SK-N-SH (cell line): Measurements from ENCODE around the gene PTPRD. TPM values are rescaled to one million over a fixed set of nuclear protein-coding genes. Genes with fewer than 3 reads are reported as not detected.

Experiments
- CTCF ChIA-PET: fragments of 300-600, 350-600 bp; formaldehyde crosslinking; extraction: SDS; loops from one replicate; lab custom pipeline; 2021; lab: Yijun Ruan, JAX
- POLR2A ChIA-PET: fragments of 350-600 bp; sonication (Branson Sonifier 250); formaldehyde crosslinking; extraction: SDS; loops from one replicate; lab custom pipeline; 2020; ENCODE audit warnings: antibody characterized with exemption, inconsistent platforms; lab: Yijun Ruan, JAX
- DNase-seq: peaks from one replicate; pipeline ENCODE4 v3.0.0; 2012
- H2AFZ ChIP-seq: fragments of 200-600 bp; sonication (generic); 2 replicates; pipeline ENCODE4 v1.8.1; 2016; ENCODE audit warnings: antibody characterized with exemption, mild to moderate bottlenecking, low read depth
- H3F3A ChIP-seq: fragments of 200-600 bp; sonication (generic); replicated peaks from 2 replicates; pipeline ENCODE3; 2016; ENCODE audit warnings: antibody characterized with exemption, mild to moderate bottlenecking; ENCODE audit not compliant: insufficient read depth
- H3K27ac ChIP-seq, 2 experiments: fragments of 200-500 bp in 1 of 2; fragments of 200-600 bp in 1 of 2; sonication (Bioruptor generic) in 1 of 2; sonication (generic), shearing (Covaris generic) in 1 of 2; 2 replicates each; pipeline versions ENCODE4 v1.5.1 to v1.6.1; 2014 to 2016; ENCODE audit warnings: low read depth in 2 of 2, inconsistent platforms in 1 of 2, low read length in 1 of 2, mild to moderate bottlenecking in 1 of 2, mixed read lengths in 1 of 2
- H3K27me3 ChIP-seq: fragments of 200-600 bp; sonication (generic), shearing (Covaris generic); 2 replicates; pipeline ENCODE4 v1.6.1; 2016; ENCODE audit warnings: mixed run types; ENCODE audit not compliant: insufficient read depth
- H3K36me3 ChIP-seq, 2 experiments: fragments of 200-500 bp in 1 of 2; fragments of 200-600 bp in 1 of 2; sonication (Bioruptor generic) in 1 of 2; sonication (generic) in 1 of 2; replicated peaks in 1 of 2; 2 replicates each; pipeline versions ENCODE3 to v1.5.1; 2014 to 2016; ENCODE audit warnings: low read length in 1 of 2, mild to moderate bottlenecking in 1 of 2; ENCODE audit not compliant: insufficient read depth in 2 of 2, control insufficient read depth in 1 of 2
- H3K4me1 ChIP-seq, 2 experiments: fragments of 200-500 bp in 1 of 2; fragments of 200-600 bp in 1 of 2; sonication (Bioruptor generic) in 1 of 2; sonication (generic), shearing (Covaris generic) in 1 of 2; 2 replicates each; pipeline versions ENCODE4 v1.5.1 to v1.6.1; 2014 to 2016; ENCODE audit warnings: low read depth in 1 of 2, low read length in 1 of 2, mixed run types in 1 of 2; ENCODE audit not compliant: insufficient read depth in 2 of 2, control insufficient read depth in 1 of 2
- H3K4me2 ChIP-seq: fragments of 200-600 bp; sonication (generic), shearing (Covaris generic); 2 replicates; pipeline ENCODE4 v1.6.1; 2017; ENCODE audit warnings: mixed run types
- H3K4me3 ChIP-seq, 2 experiments: fragments of 200-500 bp in 1 of 2; fragments of 200-600 bp in 1 of 2; sonication (Bioruptor generic) in 1 of 2; sonication (generic), shearing (Covaris generic) in 1 of 2; 2 replicates each; pipeline versions ENCODE4 v1.5.1 to v1.8.1; 2014 to 2016; ENCODE audit warnings: low read depth in 2 of 2, inconsistent platforms in 1 of 2, low read length in 1 of 2, mild to moderate bottlenecking in 1 of 2, mixed read lengths in 1 of 2, moderate library complexity in 1 of 2
- H3K79me2 ChIP-seq: fragments of 200-600 bp; sonication (generic); 2 replicates; pipeline ENCODE4 v1.8.1; 2017; ENCODE audit warnings: mild to moderate bottlenecking; ENCODE audit not compliant: insufficient read depth
- H3K9ac ChIP-seq: fragments of 200-600 bp; sonication (generic); 2 replicates; pipeline ENCODE4 v1.6.1; 2017; ENCODE audit warnings: mixed run types
- H3K9me2 ChIP-seq: fragments of 200-600 bp; sonication (generic); 2 replicates; pipeline ENCODE4 v1.6.1; 2017; ENCODE audit warnings: mixed run types
- H3K9me3 ChIP-seq: fragments of 200-600 bp; sonication (generic); 2 replicates; pipeline ENCODE4 v1.6.1; 2017; ENCODE audit warnings: mixed run types, mild to moderate bottlenecking, moderate library complexity
- H4K20me1 ChIP-seq: fragments of 200-600 bp; sonication (generic); 2 replicates; pipeline ENCODE4 v1.6.1; 2017; ENCODE audit warnings: mild to moderate bottlenecking, mixed run types; ENCODE audit not compliant: insufficient read depth
- ELF1 ChIP-seq: IDR thresholded peaks from 2 replicates; pipeline ENCODE4 v1.4.0; 2012
- FOXM1 ChIP-seq: IDR thresholded peaks from 2 replicates; pipeline ENCODE4 v1.4.0; 2012; ENCODE audit warnings: low read depth, mild to moderate bottlenecking
- JUND ChIP-seq: IDR thresholded peaks from 2 replicates; pipeline ENCODE4 v1.4.0; 2012
- MEF2A ChIP-seq: IDR thresholded peaks from 2 replicates; pipeline ENCODE4 v1.4.0; 2012; ENCODE audit warnings: low read depth, borderline replicate concordance
- NFIC ChIP-seq: IDR thresholded peaks from 2 replicates; pipeline ENCODE4 v1.4.0; 2012; ENCODE audit warnings: borderline replicate concordance
- RAD21 ChIP-seq: IDR thresholded peaks from 2 replicates; pipeline ENCODE4 v1.6.1; 2012; ENCODE audit warnings: mild to moderate bottlenecking, low read length
- RCOR1 ChIP-seq: fragments of 150-350 bp; IDR thresholded peaks from 2 replicates; pipeline ENCODE4 v1.6.1; 2017; ENCODE audit warnings: antibody characterized with exemption, low read length
- SMC3 ChIP-seq: IDR thresholded peaks from 2 replicates; pipeline ENCODE4 v1.6.1; 2012; ENCODE audit warnings: low read depth, low read length, improper control_type of control experiment
- YY1 ChIP-seq: IDR thresholded peaks from 2 replicates; pipeline ENCODE4 v1.4.0; 2012; ENCODE audit warnings: low read depth, mild to moderate bottlenecking
- WGBS: methylation state at CpG from one replicate; pipeline ENCODE4 v1.1.6; 2017; ENCODE audit warnings: low lambda C conversion rate; 5-methylcytosine and 5-hydroxymethylcytosine counted together
- polyA plus RNA-seq, 3 experiments: library from polyadenylated mRNA; depleted of rRNA; stranded (reverse); fragments of >200 nt; gene quantifications; 2 replicates each; pipeline ENCODE4 v1.2.3, GENCODE V29; 2012
- TF ChIP-seq, protein P1 (sequence below): IDR thresholded peaks from 2 replicates; pipeline ENCODE4 v1.4.0; 2012; ENCODE audit warnings: low read depth, borderline replicate concordance
- TF ChIP-seq, protein P2 (sequence below): fragments of 150-350 bp; IDR thresholded peaks from 2 replicates; pipeline ENCODE4 v1.6.1; 2017; ENCODE audit warnings: antibody characterized with exemption, low read length, low read depth, borderline replicate concordance
- TF ChIP-seq, protein P3 (sequence below): IDR thresholded peaks from 2 replicates; pipeline ENCODE4 v1.4.0; 2012; ENCODE audit warnings: low read depth, borderline replicate concordance
- TF ChIP-seq, protein P4 (sequence below): IDR thresholded peaks from 2 replicates; pipeline ENCODE4 v1.4.0; 2012; ENCODE audit warnings: low read depth

The PTPRD gene
- polyA plus RNA-seq, 1 of the 3 experiments (the other 2 are of a cell fraction) = 0.15 TPM

DNA sequence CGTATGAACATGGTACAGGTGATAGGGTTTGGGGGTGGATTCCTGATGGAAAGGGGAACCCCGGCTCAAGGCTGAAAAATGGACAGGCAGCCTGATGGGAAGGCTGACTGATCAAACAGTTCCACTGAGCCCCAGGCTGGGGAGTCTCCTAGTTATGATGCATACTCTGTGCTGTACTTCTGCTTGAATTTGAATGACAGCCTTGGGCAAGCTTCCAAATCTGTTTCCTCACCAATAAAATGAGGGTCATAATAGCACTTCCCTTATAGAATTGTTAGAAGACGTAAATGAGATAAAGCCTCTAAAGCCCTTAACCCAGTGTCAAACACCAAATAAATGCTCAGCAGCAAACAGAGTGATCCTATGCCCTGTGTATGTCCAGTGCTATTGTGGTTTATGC, 2334.8 kb downstream of the PTPRD start:
- Histone ChIP-seq H3F3A (no peaks in the 10 kb centered on the region), H3K36me3 (no peaks in the 10 kb centered on the region), H2AFZ (no peak overlapping the region), H3K27me3 (no peaks in the 10 kb centered on the region), H3K4me2 (no peak overlapping the region), H3K9me3 (no peaks in the 10 kb centered on the region), H3K27ac (no peak overlapping the region), H3K9ac (no peak overlapping the region), H3K9me2 (no peaks in the 10 kb centered on the region), H3K79me2 (no peaks in the 10 kb centered on the region), H4K20me1 (no peaks in the 10 kb centered on the region), H3K4me1 (no peaks in the 10 kb centered on the region), H3K4me3 (no peak overlapping the region)
- TF ChIP-seq, protein P1, sequence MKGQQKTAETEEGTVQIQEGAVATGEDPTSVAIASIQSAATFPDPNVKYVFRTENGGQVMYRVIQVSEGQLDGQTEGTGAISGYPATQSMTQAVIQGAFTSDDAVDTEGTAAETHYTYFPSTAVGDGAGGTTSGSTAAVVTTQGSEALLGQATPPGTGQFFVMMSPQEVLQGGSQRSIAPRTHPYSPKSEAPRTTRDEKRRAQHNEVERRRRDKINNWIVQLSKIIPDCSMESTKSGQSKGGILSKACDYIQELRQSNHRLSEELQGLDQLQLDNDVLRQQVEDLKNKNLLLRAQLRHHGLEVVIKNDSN = no peak
- TF ChIP-seq SMC3 (no peak), RCOR1 (no peak), RAD21 (no peak)
- TF ChIP-seq, protein P2, sequence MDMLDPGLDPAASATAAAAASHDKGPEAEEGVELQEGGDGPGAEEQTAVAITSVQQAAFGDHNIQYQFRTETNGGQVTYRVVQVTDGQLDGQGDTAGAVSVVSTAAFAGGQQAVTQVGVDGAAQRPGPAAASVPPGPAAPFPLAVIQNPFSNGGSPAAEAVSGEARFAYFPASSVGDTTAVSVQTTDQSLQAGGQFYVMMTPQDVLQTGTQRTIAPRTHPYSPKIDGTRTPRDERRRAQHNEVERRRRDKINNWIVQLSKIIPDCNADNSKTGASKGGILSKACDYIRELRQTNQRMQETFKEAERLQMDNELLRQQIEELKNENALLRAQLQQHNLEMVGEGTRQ = no peak
- POLR2A ChIA-PET = no interaction called here
- CTCF ChIA-PET = interaction anchor here (0.9 kb wide), 1 partner anchor 12 kb away, joined by 3 read pairs; no protein-coding TSS in a partner anchor
- 44% methylated on average over 3 of the region's 3 CpGs for WGBS
- DNase-seq = no peak

DNA sequence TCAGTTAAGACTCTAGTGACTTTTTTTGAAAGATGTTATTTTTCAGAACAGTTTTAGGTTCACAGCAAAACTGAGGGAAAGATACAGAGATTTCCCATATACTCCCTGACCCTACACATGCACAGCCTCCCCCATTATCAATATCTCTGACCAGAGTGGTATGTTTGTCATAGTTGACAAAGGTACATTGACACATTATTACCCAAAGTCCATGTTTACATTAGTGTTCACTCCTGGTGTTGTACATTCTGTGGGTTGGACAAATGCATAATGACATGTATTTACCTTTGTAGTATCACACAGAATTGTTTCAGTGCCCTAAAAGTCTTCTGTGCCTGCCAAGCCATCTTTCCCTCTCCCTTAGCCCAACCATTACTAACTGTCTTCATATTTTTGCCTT, 2342.6 kb downstream of the PTPRD start:
- H2AFZ ChIP-seq = no peak overlapping the region
- ChIA-PET POLR2A (no interaction called here), CTCF (no interaction called here)
- no peak for DNase-seq
- H3K4me3 ChIP-seq = no peak overlapping the region
- no peak for TF ChIP-seq FOXM1
- TF ChIP-seq, protein P3, sequence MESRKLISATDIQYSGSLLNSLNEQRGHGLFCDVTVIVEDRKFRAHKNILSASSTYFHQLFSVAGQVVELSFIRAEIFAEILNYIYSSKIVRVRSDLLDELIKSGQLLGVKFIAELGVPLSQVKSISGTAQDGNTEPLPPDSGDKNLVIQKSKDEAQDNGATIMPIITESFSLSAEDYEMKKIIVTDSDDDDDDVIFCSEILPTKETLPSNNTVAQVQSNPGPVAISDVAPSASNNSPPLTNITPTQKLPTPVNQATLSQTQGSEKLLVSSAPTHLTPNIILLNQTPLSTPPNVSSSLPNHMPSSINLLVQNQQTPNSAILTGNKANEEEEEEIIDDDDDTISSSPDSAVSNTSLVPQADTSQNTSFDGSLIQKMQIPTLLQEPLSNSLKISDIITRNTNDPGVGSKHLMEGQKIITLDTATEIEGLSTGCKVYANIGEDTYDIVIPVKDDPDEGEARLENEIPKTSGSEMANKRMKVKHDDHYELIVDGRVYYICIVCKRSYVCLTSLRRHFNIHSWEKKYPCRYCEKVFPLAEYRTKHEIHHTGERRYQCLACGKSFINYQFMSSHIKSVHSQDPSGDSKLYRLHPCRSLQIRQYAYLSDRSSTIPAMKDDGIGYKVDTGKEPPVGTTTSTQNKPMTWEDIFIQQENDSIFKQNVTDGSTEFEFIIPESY = no peak
- TF ChIP-seq JUND = no peak
- no peak for TF ChIP-seq ELF1
- TF ChIP-seq YY1 = no peak
- TF ChIP-seq NFIC = no peak
- TF ChIP-seq, protein P4, sequence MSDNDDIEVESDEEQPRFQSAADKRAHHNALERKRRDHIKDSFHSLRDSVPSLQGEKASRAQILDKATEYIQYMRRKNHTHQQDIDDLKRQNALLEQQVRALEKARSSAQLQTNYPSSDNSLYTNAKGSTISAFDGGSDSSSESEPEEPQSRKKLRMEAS = no peak
- no peak for TF ChIP-seq MEF2A
- TF ChIP-seq, protein P2 = no peak
- no peak overlapping the region for H3K27ac ChIP-seq
- no peaks in the 10 kb centered on the region for H3K9me2 ChIP-seq
- H3K27me3 ChIP-seq = no peaks in the 10 kb centered on the region
- no peak overlapping the region for H3K9ac ChIP-seq
- H3K4me2 ChIP-seq = no peak overlapping the region
- H3K79me2 ChIP-seq = no peaks in the 10 kb centered on the region
- H3K4me1 ChIP-seq = no peaks in the 10 kb centered on the region
- H3K36me3 ChIP-seq = no peaks in the 10 kb centered on the region
- no peaks in the 10 kb centered on the region for H3K9me3 ChIP-seq
- no peaks in the 10 kb centered on the region for H3F3A ChIP-seq
- no peaks in the 10 kb centered on the region for H4K20me1 ChIP-seq
